HG03442 (cell line): Measurements from ENCODE around the gene DLGAP4.
"Not testable (repeated sequence)": the region's sequence is repeated elsewhere in the genome, so short reads cannot be mapped to it uniquely, and the experiment has no call there.

ENCODE experiments used
- ATAC-seq: cut with Tn5 transposase; IDR thresholded peaks from one replicate; pipeline ENCODE4 v1.9.1; 2021; ENCODE audit warnings: mild to moderate bottlenecking, moderate library complexity; ENCODE audit not compliant: unreplicated experiment

The DLGAP4 gene

GRCh38 chr20:36547186-36548005 lies 241.3 kb downstream of the DLGAP4 start:
- no peak for ATAC-seq

GRCh38 chr20:36548006-36548315 lies 241.8 kb downstream of the DLGAP4 start:
- no peak for ATAC-seq

- ATAC-seq, result no peak
Measured at GRCh38 chr20:36548704-36549627, 242.8 kb downstream of the DLGAP4 start.

GRCh38 chr20:36549628-36549941 lies 243.4 kb downstream of the DLGAP4 start:
- ATAC-seq, result no peak

GRCh38 chr20:36549942-36550789 lies 244.0 kb downstream of the DLGAP4 start:
- ATAC-seq, result no peak

- ATAC-seq, result no peak
Measured at GRCh38 chr20:36550790-36551299, 244.7 kb downstream of the DLGAP4 start.

- no peak for ATAC-seq
Measured at GRCh38 chr20:36555248-36555647, 249.1 kb downstream of the DLGAP4 start.

- no peak for ATAC-seq
Measured at GRCh38 chr20:36562724-36563123, 256.6 kb downstream of the DLGAP4 start.

- no peak for ATAC-seq
Measured at GRCh38 chr20:36563374-36563773, 257.2 kb downstream of the DLGAP4 start.

GRCh38 chr20:36564078-36564725 lies 258.1 kb downstream of the DLGAP4 start:
- not testable (repeated sequence) for ATAC-seq

GRCh38 chr20:36564726-36565121 lies 258.6 kb downstream of the DLGAP4 start:
- ATAC-seq, result not testable (repeated sequence)

- ATAC-seq, result no peak
Measured at GRCh38 chr20:36565520-36565919, 259.4 kb downstream of the DLGAP4 start.

- ATAC-seq, result no peak
Measured at GRCh38 chr20:36569847-36570429, 263.8 kb downstream of the DLGAP4 start.

- no peak for ATAC-seq
Measured at GRCh38 chr20:36571564-36572504, 265.7 kb downstream of the DLGAP4 start.

- ATAC-seq, result no peak
Measured at GRCh38 chr20:36572701-36573102, 266.6 kb downstream of the DLGAP4 start.

GRCh38 chr20:36573103-36573797 lies 267.1 kb downstream of the DLGAP4 start, which contains the start of gene TGIF2:
Gene TGIF2, plus strand, starts transcription at chr20:36573597. Its CDS starts 5,178 bp downstream, at chr20:36578775.
- ATAC-seq, result peak; percentile 64

GRCh38 chr20:36573798-36574365 lies 267.7 kb downstream of the DLGAP4 start:
- no peak for ATAC-seq
